ENCODE results near the gene LBHD2. TPM values are rescaled to one million over a fixed set of nuclear protein-coding genes. Genes with fewer than 3 reads are reported as not detected.

Gene LBHD2
- total RNA-seq, 2 donors from 2014 or later = not detected

DNA sequence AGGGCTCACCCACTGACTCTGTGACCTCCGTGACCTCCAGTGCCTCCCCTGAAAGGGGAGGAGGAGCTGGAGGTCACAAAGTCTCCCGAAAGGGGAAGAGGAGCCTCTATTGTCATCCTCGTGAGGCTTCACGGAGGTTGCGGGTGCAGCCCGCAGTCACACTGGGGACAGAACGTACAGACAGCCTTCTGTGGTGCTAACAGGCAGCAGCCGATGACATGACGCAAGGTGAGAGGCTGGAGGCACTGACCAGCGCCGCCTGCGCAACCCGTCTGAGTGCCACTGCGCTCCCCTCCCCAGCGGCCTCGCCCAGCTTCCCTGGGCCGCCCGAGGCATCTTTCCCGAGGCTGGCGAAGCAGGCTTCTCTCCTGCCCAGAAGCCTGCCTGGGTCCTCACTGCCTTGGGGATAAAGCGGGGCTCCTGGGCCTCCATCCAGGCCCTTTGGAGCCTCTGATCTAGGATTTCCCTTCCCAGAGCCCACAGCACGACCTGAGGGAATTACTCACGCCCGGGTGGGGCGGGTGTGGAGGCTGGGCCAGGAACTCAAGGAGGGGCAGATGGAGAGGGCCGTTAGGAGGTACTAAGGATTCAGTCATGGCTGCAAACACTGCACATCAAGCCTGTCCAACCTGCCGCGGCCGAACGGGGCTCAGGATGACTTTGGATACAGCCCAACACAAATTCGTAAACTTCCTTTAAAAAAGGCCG is 12.3 kb upstream of the LBHD2 start:
- H3K4me3 ChIP-seq (ENCODE audit: low read length) = no peak overlapping the region
- no peak overlapping the region for H3K27ac Mint-ChIP-seq
- H3K4me1 Mint-ChIP-seq = no peaks in the 10 kb centered on the region
- TF ChIP-seq, protein P1, sequence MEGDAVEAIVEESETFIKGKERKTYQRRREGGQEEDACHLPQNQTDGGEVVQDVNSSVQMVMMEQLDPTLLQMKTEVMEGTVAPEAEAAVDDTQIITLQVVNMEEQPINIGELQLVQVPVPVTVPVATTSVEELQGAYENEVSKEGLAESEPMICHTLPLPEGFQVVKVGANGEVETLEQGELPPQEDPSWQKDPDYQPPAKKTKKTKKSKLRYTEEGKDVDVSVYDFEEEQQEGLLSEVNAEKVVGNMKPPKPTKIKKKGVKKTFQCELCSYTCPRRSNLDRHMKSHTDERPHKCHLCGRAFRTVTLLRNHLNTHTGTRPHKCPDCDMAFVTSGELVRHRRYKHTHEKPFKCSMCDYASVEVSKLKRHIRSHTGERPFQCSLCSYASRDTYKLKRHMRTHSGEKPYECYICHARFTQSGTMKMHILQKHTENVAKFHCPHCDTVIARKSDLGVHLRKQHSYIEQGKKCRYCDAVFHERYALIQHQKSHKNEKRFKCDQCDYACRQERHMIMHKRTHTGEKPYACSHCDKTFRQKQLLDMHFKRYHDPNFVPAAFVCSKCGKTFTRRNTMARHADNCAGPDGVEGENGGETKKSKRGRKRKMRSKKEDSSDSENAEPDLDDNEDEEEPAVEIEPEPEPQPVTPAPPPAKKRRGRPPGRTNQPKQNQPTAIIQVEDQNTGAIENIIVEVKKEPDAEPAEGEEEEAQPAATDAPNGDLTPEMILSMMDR (conservative IDR thresholded peaks at IDR 0.05) = no peak
- H3K27me3 ChIP-seq (ENCODE audit: control insufficient read depth, insufficient read depth, low read length, poor library complexity, severe bottlenecking) = no peaks in the 10 kb centered on the region
- DNase-seq = no peak
- H3K4me1 ChIP-seq (ENCODE audit: control insufficient read depth, insufficient read depth, low read length) = no peaks in the 10 kb centered on the region
- 92 to 94% methylated on average over 24 to 32 of the region's 32 CpGs for WGBS, 2 experiments (ENCODE audit: insufficient coverage in 1 of 2, insufficient read length in 1 of 2)
- H3K27ac ChIP-seq (ENCODE audit: low read depth, low read length) = no peak overlapping the region
- no peak overlapping the region for H3K4me3 Mint-ChIP-seq
- no peaks in the 10 kb centered on the region for H3K36me3 Mint-ChIP-seq (ENCODE audit: low read depth)
- H3K9me3 ChIP-seq (ENCODE audit: control insufficient read depth, low read length) = no peaks in the 10 kb centered on the region
- H3K36me3 ChIP-seq (ENCODE audit: control insufficient read depth, insufficient read depth, low read length) = no peaks in the 10 kb centered on the region
- peaks cover 3% of the 10 kb centered on the region for H3K27me3 Mint-ChIP-seq (ENCODE audit: insufficient read depth)
- H3K9me3 Mint-ChIP-seq = no peaks in the 10 kb centered on the region
- H3K9ac ChIP-seq (ENCODE audit: extremely low read depth, low read length, poor library complexity, severe bottlenecking) = no peak overlapping the region

DNA sequence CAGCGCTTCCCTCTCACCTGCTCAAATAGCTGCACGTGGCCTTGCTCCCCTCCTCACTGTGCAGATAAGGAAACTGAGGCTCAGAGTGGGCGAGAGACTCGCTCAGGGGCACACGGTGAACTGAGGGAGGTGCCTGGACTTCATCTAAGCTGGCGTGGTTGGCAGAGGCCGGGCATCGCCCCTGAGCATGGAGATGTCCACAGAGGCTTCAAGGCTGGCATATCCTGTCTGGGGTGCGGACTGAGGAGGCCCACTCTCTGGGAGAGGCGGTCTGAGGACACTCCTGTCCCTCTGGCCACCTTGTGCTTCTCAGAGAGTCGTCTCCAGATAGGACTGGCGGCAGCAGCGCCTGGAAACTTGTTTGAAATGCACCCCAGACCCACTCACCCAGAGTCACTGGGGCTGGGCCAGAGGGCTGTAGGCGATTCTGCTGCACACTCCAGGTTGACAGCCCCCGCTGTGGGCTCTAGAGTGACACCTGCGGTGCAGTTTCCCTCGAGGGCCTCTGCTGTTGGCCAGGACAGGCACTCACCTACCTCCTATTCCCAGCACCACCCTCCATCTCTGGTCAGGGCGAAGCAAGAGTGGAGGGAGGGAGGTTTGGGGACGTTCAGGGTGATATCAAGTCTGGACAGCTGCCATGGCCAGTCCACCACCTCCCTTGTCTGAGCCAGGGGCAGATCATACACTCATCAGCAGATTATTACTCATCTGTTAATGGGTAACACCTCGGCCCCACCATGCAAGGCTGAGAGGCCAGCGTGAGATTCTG is 11.2 kb upstream of the LBHD2 start:
- H3K4me1 Mint-ChIP-seq = no peaks in the 10 kb centered on the region
- H3K27me3 ChIP-seq (ENCODE audit: control insufficient read depth, insufficient read depth, low read length, poor library complexity, severe bottlenecking) = no peaks in the 10 kb centered on the region
- peak; percentile 52 for DNase-seq
- no peak overlapping the region for H3K9ac ChIP-seq (ENCODE audit: extremely low read depth, low read length, poor library complexity, severe bottlenecking)
- H3K36me3 Mint-ChIP-seq (ENCODE audit: low read depth) = no peaks in the 10 kb centered on the region
- TF ChIP-seq, protein P1 (conservative IDR thresholded peaks at IDR 0.05) = no peak
- no peak overlapping the region for H3K4me3 ChIP-seq (ENCODE audit: low read length)
- H3K36me3 ChIP-seq (ENCODE audit: control insufficient read depth, insufficient read depth, low read length) = no peaks in the 10 kb centered on the region
- H3K4me3 Mint-ChIP-seq = no peak overlapping the region
- H3K9me3 ChIP-seq (ENCODE audit: control insufficient read depth, low read length) = no peaks in the 10 kb centered on the region
- peaks cover 6% of the 10 kb centered on the region for H3K27me3 Mint-ChIP-seq (ENCODE audit: insufficient read depth)
- 85% methylated on average over 11 to 20 of the region's 21 CpGs for WGBS, 2 experiments (ENCODE audit: insufficient coverage in 1 of 2, insufficient read length in 1 of 2)
- H3K9me3 Mint-ChIP-seq = no peaks in the 10 kb centered on the region
- no peak overlapping the region for H3K27ac Mint-ChIP-seq
- H3K4me1 ChIP-seq (ENCODE audit: control insufficient read depth, insufficient read depth, low read length) = no peaks in the 10 kb centered on the region
- H3K27ac ChIP-seq (ENCODE audit: low read depth, low read length) = no peak overlapping the region

DNA sequence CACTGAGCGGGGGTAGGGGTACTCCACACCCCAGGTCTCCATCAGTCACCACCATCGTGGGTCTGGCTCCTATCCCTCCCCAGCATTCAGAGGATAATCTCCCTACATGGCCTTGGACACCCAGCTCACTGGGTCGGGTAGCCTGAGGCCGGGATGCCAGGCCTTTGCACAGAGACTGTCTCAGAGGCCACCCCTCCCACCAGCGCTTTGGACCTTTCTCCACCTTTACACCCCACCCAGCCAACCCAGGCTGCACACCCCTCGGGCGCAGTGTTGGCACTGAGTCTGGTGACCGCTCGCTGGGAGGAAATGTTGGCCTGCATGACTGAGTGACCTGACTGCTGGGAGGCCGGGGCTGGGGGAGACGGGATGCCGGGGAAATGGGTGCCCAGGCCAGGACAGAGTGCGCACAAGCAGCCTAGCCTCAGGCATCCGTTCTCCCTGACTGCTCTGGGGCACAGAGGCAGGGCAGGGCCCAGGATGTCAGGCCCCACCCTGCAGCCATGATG is 10.6 kb upstream of the LBHD2 start:
- TF ChIP-seq, protein P1 (conservative IDR thresholded peaks at IDR 0.05) = no peak
- Mint-ChIP-seq H3K4me1 (no peaks in the 10 kb centered on the region), H3K9me3 (no peaks in the 10 kb centered on the region), H3K27me3 (ENCODE audit: insufficient read depth) (peaks cover 6% of the 10 kb centered on the region), H3K27ac (no peak overlapping the region), H3K4me3 (no peak overlapping the region), H3K36me3 (ENCODE audit: low read depth) (no peaks in the 10 kb centered on the region)
- Histone ChIP-seq H3K36me3 (ENCODE audit: control insufficient read depth, insufficient read depth, low read length) (no peaks in the 10 kb centered on the region), H3K9ac (ENCODE audit: extremely low read depth, low read length, poor library complexity, severe bottlenecking) (no peak overlapping the region), H3K4me3 (ENCODE audit: low read length) (no peak overlapping the region), H3K4me1 (ENCODE audit: control insufficient read depth, insufficient read depth, low read length) (no peaks in the 10 kb centered on the region), H3K27me3 (ENCODE audit: control insufficient read depth, insufficient read depth, low read length, poor library complexity, severe bottlenecking) (no peaks in the 10 kb centered on the region), H3K27ac (ENCODE audit: low read depth, low read length) (no peak overlapping the region), H3K9me3 (ENCODE audit: control insufficient read depth, low read length) (no peaks in the 10 kb centered on the region)
- no peak for DNase-seq
- 93 to 95% methylated on average over 8 to 14 of the region's 14 CpGs for WGBS, 2 experiments (ENCODE audit: insufficient coverage in 1 of 2, insufficient read length in 1 of 2)

All from endodermal cell (in vitro differentiated cells).